ENCODE results near the gene SPNS1. TPM values are rescaled to one million over a fixed set of nuclear protein-coding genes. Genes with fewer than 3 reads are reported as not detected.
"Not testable (repeated sequence)": the region's sequence is repeated elsewhere in the genome, so short reads cannot be mapped to it uniquely, and the experiment has no call there.

SPNS1 gene
- polyA plus RNA-seq, 1 donor, result 62.8 TPM

DNA sequence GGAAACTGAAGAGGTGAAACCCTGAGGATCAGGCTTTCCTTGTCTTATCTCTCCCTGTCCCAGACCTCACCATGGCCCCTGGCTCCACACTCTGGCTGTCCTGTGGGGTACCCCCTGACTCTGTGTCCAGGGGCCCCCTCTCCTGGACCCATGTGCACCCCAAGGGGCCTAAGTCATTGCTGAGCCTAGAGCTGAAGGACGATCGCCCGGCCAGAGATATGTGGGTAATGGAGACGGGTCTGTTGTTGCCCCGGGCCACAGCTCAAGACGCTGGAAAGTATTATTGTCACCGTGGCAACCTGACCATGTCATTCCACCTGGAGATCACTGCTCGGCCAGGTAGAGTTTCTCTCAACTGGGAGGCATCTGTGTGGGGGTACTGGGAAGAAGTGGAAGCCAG is 41.4 kb upstream of the SPNS1 start:
- Histone ChIP-seq H3K4me1 (ENCODE audit: control insufficient read depth, insufficient read depth, low read length) (peaks cover 10% of the 10 kb centered on the region), H3K9me3 (ENCODE audit: control insufficient read depth, low read depth, low read length) (peaks cover 6% of the 10 kb centered on the region), H3K36me3 (ENCODE audit: control insufficient read depth, insufficient read depth, low read length) (no peaks in the 10 kb centered on the region), H3K27ac (ENCODE audit: low read length) (no peak overlapping the region), H3K27me3 (ENCODE audit: control insufficient read depth, insufficient read depth, low read length) (no peaks in the 10 kb centered on the region), H3K4me3 (ENCODE audit: low read length) (no peak overlapping the region)
- DNase-seq, result no peak
- WGBS (ENCODE audit: insufficient coverage, low lambda C conversion rate), result no CpG with 5 or more reads among the region's 8 CpGs

DNA sequence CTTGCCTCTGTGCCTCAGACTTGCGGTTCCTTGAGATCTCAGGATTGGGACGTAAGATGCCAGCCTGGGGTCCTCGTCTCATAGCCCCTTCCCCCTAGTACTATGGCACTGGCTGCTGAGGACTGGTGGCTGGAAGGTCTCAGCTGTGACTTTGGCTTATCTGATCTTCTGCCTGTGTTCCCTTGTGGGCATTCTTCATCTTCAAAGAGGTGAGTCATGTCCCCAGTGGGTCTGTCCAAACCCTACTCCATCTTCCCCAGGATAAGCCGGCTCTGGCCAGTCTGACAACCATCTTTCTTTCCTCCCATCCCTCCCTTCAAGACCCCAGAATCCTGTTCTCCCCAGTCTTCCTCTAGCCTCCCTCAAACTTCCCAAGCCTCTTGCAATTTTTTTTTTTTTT is 39.2 kb upstream of the SPNS1 start:
- DNase-seq, result no peak
- H3K27me3 ChIP-seq (ENCODE audit: control insufficient read depth, insufficient read depth, low read length), result no peaks in the 10 kb centered on the region
- no peaks in the 10 kb centered on the region for H3K36me3 ChIP-seq (ENCODE audit: control insufficient read depth, insufficient read depth, low read length)
- no peak overlapping the region for H3K4me3 ChIP-seq (ENCODE audit: low read length)
- H3K4me1 ChIP-seq (ENCODE audit: control insufficient read depth, insufficient read depth, low read length), result peaks cover 10% of the 10 kb centered on the region
- H3K9me3 ChIP-seq (ENCODE audit: control insufficient read depth, low read depth, low read length), result peaks cover 6% of the 10 kb centered on the region
- 100% methylated on average over 1 of the region's 4 CpGs for WGBS (ENCODE audit: insufficient coverage, low lambda C conversion rate)
- no peak overlapping the region for H3K27ac ChIP-seq (ENCODE audit: low read length)

DNA sequence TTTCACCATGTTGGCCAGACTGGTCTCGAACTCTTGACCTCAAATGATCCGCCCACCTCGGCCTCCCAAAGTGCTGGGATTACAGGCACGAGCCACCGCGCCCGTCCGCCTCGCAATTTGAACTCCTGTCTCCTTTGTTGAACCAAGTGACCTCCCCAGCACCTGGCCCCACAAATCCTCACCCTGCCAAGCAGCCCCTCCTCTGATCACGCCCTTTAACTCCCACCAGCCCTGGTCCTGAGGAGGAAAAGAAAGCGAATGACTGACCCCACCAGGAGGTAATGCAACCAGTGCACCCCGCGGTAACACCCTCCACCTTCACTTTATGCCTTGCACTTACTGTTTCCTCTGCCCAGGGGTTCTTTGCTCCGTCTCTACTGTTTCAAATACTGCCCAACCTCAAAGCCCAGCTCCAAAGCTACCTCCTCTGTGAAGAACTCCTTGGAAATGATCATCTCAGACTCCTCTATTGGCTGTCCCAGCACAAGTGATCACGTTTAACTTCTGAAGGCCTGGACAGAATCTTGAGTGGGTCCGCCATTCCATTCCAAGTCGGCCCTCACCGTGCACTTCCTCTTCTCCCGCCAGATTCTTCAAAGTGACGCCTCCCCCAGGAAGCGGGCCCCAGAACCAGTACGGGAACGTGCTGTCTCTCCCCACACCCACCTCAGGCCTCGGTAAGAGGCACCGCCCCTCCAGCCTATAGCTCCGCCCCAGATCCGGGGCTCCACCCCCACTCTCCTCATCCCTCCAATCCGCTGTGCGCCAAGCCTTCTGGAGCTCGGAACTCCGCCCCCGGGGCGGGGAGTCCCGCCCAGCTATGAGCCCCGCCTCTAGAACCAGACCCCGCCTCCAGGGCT is 38.4 kb upstream of the SPNS1 start:
- Histone ChIP-seq H3K4me3 (ENCODE audit: low read length) (peak overlapping the region; percentile 39), H3K27me3 (ENCODE audit: control insufficient read depth, insufficient read depth, low read length) (no peaks in the 10 kb centered on the region), H3K4me1 (ENCODE audit: control insufficient read depth, insufficient read depth, low read length) (peaks cover 10% of the 10 kb centered on the region), H3K27ac (ENCODE audit: low read length) (no peak overlapping the region), H3K36me3 (ENCODE audit: control insufficient read depth, insufficient read depth, low read length) (no peaks in the 10 kb centered on the region), H3K9me3 (ENCODE audit: control insufficient read depth, low read depth, low read length) (peaks cover 6% of the 10 kb centered on the region)
- peak; percentile 93 to 95 for DNase-seq
- 20% methylated on average over 1 of the region's 36 CpGs for WGBS (ENCODE audit: insufficient coverage, low lambda C conversion rate)

DNA sequence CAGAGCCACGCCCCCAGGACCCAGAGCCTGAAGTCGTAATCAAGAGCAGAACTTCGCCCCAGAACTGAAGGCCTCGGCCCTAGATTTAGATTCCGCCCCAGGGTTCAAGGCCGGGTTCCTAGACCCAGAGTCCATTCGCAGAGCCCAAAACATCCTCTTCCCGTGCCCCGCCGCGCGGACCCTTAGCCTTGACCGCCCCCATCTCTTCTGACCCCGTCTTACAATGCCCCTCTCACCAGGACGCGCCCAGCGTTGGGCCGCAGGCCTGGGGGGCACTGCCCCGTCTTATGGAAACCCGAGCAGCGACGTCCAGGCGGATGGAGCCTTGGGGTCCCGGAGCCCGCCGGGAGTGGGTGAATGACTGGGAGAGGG is 37.8 kb upstream of the SPNS1 start:
- H3K9me3 ChIP-seq (ENCODE audit: control insufficient read depth, low read depth, low read length), result peaks cover 6% of the 10 kb centered on the region
- H3K36me3 ChIP-seq (ENCODE audit: control insufficient read depth, insufficient read depth, low read length), result no peaks in the 10 kb centered on the region
- H3K4me1 ChIP-seq (ENCODE audit: control insufficient read depth, insufficient read depth, low read length), result peaks cover 10% of the 10 kb centered on the region
- no peak overlapping the region for H3K4me3 ChIP-seq (ENCODE audit: low read length)
- DNase-seq, result no peak
- 73% methylated on average over 3 of the region's 26 CpGs for WGBS (ENCODE audit: insufficient coverage, low lambda C conversion rate)
- no peaks in the 10 kb centered on the region for H3K27me3 ChIP-seq (ENCODE audit: control insufficient read depth, insufficient read depth, low read length)
- peak overlapping the region; percentile 38 for H3K27ac ChIP-seq (ENCODE audit: low read length)

DNA sequence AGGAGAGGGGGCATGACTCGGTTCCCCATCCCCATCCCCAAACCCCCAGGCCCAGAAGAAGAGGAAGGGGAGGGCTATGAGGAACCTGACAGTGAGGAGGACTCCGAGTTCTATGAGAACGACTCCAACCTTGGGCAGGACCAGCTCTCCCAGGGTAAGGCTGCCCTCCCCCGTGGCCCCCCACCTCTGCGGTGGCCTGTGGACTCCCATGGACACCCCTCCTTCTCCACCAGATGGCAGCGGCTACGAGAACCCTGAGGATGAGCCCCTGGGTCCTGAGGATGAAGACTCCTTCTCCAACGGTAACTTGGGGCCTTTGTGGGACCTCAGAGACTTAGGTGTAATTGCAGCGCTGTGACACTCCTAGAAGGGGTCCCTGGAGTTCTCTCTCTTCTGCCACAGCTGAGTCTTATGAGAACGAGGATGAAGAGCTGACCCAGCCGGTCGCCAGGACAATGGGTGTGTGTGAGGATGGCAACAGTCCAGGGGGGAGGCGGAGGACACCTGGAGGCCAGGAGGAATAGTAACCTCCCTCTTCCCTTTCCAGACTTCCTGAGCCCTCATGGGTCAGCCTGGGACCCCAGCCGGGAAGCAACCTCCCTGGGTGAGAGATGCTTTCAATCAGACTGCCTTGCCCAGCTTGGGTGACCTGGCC is 37.2 kb upstream of the SPNS1 start:
- WGBS (ENCODE audit: insufficient coverage, low lambda C conversion rate), result no CpG with 5 or more reads among the region's 14 CpGs
- H3K9me3 ChIP-seq (ENCODE audit: control insufficient read depth, low read depth, low read length), result peaks cover 6% of the 10 kb centered on the region

DNA sequence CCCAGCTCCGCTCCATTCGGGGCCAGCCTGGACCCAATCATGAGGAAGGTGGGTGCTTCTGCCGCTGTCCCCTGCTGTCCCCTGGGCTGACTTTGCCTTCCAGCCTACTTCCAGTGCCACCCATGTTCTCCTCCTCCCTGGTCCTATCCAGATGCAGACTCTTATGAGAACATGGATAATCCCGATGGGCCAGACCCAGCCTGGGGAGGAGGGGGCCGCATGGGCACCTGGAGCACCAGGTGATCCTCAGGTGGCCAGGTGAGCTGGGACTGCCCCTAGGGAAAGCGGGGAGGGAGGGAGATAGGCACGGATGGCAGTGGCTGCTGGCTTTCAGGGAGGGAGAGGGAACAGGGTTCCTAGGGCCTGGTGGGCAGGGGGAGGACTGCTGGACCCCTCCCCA is 35.9 kb upstream of the SPNS1 start:
- peaks cover 6% of the 10 kb centered on the region for H3K9me3 ChIP-seq (ENCODE audit: control insufficient read depth, low read depth, low read length)
- no peaks in the 10 kb centered on the region for H3K27me3 ChIP-seq (ENCODE audit: control insufficient read depth, insufficient read depth, low read length)
- no peak overlapping the region for H3K4me3 ChIP-seq (ENCODE audit: low read length)
- peaks cover 10% of the 10 kb centered on the region for H3K4me1 ChIP-seq (ENCODE audit: control insufficient read depth, insufficient read depth, low read length)
- no peaks in the 10 kb centered on the region for H3K36me3 ChIP-seq (ENCODE audit: control insufficient read depth, insufficient read depth, low read length)
- no peak overlapping the region for H3K27ac ChIP-seq (ENCODE audit: low read length)
- WGBS (ENCODE audit: insufficient coverage, low lambda C conversion rate), result no CpG with 5 or more reads among the region's 7 CpGs
- DNase-seq, result no peak

More for the DNA sequence above, 37.2 kb upstream of the SPNS1 start:
- no peaks in the 10 kb centered on the region for H3K27me3 ChIP-seq (ENCODE audit: control insufficient read depth, insufficient read depth, low read length)
- no peaks in the 10 kb centered on the region for H3K36me3 ChIP-seq (ENCODE audit: control insufficient read depth, insufficient read depth, low read length)
- H3K27ac ChIP-seq (ENCODE audit: low read length), result no peak overlapping the region
- peaks cover 10% of the 10 kb centered on the region for H3K4me1 ChIP-seq (ENCODE audit: control insufficient read depth, insufficient read depth, low read length)
- no peak for DNase-seq
- no peak overlapping the region for H3K4me3 ChIP-seq (ENCODE audit: low read length)

DNA sequence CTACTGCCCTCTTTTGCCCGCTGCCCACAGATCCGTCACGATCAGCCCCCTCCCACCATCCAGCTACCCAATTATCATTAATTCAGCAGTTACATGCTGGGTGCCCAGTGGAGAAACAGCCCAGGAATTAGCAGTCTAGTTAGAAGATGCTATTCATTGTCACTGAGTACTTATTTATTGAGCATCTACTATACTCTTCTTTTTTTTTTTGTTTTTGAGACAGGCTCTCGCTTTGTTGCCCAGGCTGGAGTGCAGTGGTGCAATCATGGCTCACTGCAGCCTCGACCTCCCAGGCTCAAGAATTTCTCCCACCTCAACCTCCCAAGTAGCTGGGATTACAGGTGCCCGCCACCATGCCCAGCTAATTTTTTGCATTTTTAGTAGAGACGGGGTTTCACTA is 34.8 kb upstream of the SPNS1 start:
- not testable (repeated sequence) for H3K4me3 ChIP-seq (ENCODE audit: low read length); H3K9me3 ChIP-seq (ENCODE audit: control insufficient read depth, low read depth, low read length); H3K36me3 ChIP-seq (ENCODE audit: control insufficient read depth, insufficient read depth, low read length); H3K4me1 ChIP-seq (ENCODE audit: control insufficient read depth, insufficient read depth, low read length); H3K27ac ChIP-seq (ENCODE audit: low read length); DNase-seq; H3K27me3 ChIP-seq (ENCODE audit: control insufficient read depth, insufficient read depth, low read length)
- no CpG with 5 or more reads among the region's 7 CpGs for WGBS (ENCODE audit: insufficient coverage, low lambda C conversion rate)

DNA sequence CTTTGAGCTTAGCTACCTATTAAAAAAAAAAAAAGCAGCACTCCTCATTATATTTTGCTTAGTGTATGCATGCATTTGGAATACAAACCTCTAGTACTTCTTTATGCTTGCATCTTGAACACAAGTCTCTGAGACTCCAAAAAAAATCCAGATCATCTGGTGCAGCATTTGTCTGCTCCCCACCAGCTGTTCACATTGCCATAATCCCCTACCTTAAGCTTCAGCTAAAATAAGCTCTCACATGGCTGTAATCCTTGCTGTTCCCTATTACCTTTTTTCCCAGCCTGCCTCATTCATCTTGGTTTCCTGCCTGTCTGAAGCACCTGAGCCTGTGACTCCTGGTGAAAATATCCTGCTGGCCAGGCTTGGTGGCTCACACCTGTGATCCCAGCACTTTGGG is 31.3 kb upstream of the SPNS1 start:
- H3K4me1 ChIP-seq (ENCODE audit: control insufficient read depth, insufficient read depth, low read length), result peaks cover 6% of the 10 kb centered on the region
- no peak overlapping the region for H3K27ac ChIP-seq (ENCODE audit: low read length)
- H3K36me3 ChIP-seq (ENCODE audit: control insufficient read depth, insufficient read depth, low read length), result no peaks in the 10 kb centered on the region
- no peak overlapping the region for H3K4me3 ChIP-seq (ENCODE audit: low read length)
- H3K9me3 ChIP-seq (ENCODE audit: control insufficient read depth, low read depth, low read length), result no peaks in the 10 kb centered on the region
- no peak for DNase-seq
- no peaks in the 10 kb centered on the region for H3K27me3 ChIP-seq (ENCODE audit: control insufficient read depth, insufficient read depth, low read length)

DNA sequence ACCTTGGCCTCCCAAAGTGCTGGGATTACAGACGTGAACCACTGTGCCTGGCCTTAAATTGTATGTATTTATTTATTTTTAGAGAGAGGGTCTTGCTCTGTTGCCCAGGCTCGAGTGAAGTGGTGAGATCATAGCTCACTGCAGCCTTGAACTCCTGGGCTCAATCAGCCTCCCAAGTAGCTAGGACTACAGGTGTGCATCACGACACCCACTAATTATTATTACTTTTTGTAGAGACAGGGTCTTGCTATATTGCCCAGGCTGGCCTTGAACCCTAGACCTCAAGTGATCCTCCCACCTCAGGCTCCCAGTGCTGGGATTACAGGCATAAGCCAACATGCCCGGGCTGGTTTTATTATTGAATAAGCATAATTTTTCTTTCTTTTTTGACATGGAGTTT is 27.9 kb upstream of the SPNS1 start:
- no peak overlapping the region for H3K27ac ChIP-seq (ENCODE audit: low read length)
- H3K4me1 ChIP-seq (ENCODE audit: control insufficient read depth, insufficient read depth, low read length), result peaks cover 11% of the 10 kb centered on the region
- no peaks in the 10 kb centered on the region for H3K9me3 ChIP-seq (ENCODE audit: control insufficient read depth, low read depth, low read length)
- H3K36me3 ChIP-seq (ENCODE audit: control insufficient read depth, insufficient read depth, low read length), result no peaks in the 10 kb centered on the region
- H3K27me3 ChIP-seq (ENCODE audit: control insufficient read depth, insufficient read depth, low read length), result no peaks in the 10 kb centered on the region
- 100% methylated on average over 1 of the region's 4 CpGs for WGBS (ENCODE audit: insufficient coverage, low lambda C conversion rate)
- no peak for DNase-seq
- no peak overlapping the region for H3K4me3 ChIP-seq (ENCODE audit: low read length)

DNA sequence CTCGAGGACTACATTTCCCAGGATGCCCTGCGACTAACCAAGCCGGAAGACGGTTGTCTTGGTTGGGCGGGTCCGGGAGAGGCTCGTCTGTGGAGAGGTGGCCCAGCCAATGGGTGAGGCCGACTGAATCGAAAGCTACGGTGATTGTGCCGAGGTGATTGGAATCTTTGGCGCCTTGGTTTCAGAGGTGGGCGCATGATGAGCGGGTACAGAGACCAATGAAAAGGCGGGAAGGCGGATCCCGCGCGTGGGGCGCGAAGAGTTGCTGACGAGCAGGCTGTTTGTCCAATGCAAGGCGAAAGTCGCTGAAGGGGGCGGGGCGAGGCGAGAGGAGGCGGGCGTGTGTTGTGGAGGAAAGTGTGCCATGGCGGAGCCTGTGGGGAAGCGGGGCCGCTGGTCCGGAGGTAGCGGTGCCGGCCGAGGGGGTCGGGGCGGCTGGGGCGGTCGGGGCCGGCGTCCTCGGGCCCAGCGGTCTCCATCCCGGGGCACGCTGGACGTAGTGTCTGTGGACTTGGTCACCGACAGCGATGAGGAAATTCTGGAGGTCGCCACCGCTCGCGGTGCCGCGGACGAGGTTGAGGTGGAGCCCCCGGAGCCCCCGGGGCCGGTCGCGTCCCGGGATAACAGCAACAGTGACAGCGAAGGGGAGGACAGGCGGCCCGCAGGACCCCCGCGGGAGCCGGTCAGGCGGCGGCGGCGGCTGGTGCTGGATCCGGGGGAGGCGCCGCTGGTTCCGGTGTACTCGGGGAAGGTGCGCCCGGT is 23.7 kb upstream of the SPNS1 start, which contains the start of gene NFATC2IP:
NFATC2IP (plus strand) TSS at position 290 of the 762 bp plus-strand sequence; CDS start at position 365, 75 bp downstream.
- DNase-seq, result peak; percentile 100
- Histone ChIP-seq H3K9me3 (ENCODE audit: control insufficient read depth, low read depth, low read length) (no peaks in the 10 kb centered on the region), H3K4me1 (ENCODE audit: control insufficient read depth, insufficient read depth, low read length) (peaks cover 13% of the 10 kb centered on the region), H3K27me3 (ENCODE audit: control insufficient read depth, insufficient read depth, low read length) (no peaks in the 10 kb centered on the region), H3K36me3 (ENCODE audit: control insufficient read depth, insufficient read depth, low read length) (peaks cover 26% of the 10 kb centered on the region), H3K4me3 (ENCODE audit: low read length) (peak within 1 kb of the TSS; percentile 77), H3K27ac (ENCODE audit: low read length) (peak within 1 kb of the TSS; percentile 45)
- WGBS (ENCODE audit: insufficient coverage, low lambda C conversion rate), result no CpG with 5 or more reads among the region's 79 CpGs

All from large intestine (tissue), 3 donors.